Left lung (tissue), 10 donors: ENCODE measurements around the gene CRTC3. TPM values are rescaled to one million over a fixed set of nuclear protein-coding genes. Genes with fewer than 3 reads are reported as not detected.

Experiments
- ATAC-seq: fragments of 200-7000 bp; cut with Tn5 transposase; one replicate; pipeline ENCODE4 v1.9.1; 2020; ENCODE audit warnings: moderate library complexity
- DNase-seq, 4 donors: peaks; one replicate each; pipeline ENCODE4 v3.0.0-alpha.2; 2013 to 2020
- H3K27ac ChIP-seq, 2 donors: fragments of 200-600 bp; sonication (generic) in 1 of 2; one replicate each; pipeline versions ENCODE4 v1.5.0 to v1.8.0; 2020 to 2021
- H3K27me3 ChIP-seq, 2 donors: fragments of 200-600 bp; sonication (generic) in 1 of 2; one replicate each; pipeline versions ENCODE4 v1.5.0 to v1.8.0; 2020 to 2021
- H3K36me3 ChIP-seq, 2 donors: fragments of 200-600 bp; sonication (generic) in 1 of 2; one replicate each; pipeline versions ENCODE4 v1.5.0 to v1.8.0; 2020 to 2021
- H3K4me1 ChIP-seq, 2 donors: fragments of 200-600 bp; one replicate each; pipeline ENCODE4 v1.8.0; 2021
- H3K4me3 ChIP-seq, 2 donors: fragments of 200-600 bp; sonication (generic) in 1 of 2; one replicate each; pipeline versions ENCODE4 v1.5.0 to v1.8.0; 2020 to 2021; ENCODE audit warnings: mild to moderate bottlenecking in 1 of 2
- H3K9me3 ChIP-seq, 2 donors: fragments of 200-600 bp; sonication (generic) in 1 of 2; one replicate each; pipeline versions ENCODE4 v1.5.0 to v1.8.0; 2020 to 2021
- intact Hi-C, 2 donors: fragments of 100-400 bp; cut with DNase I; formaldehyde crosslinking; loops; one replicate each; pipeline versions ENCODE4 v1.11.2 to v1.14.2; 2022
- polyA plus RNA-seq, 6 donors: library from polyadenylated mRNA; unstranded; fragments of 120-200 nt; gene quantifications; one replicate each; pipeline ENCODE4 v1.2.1, GENCODE V29; 2013; ENCODE audit not compliant: insufficient read length in 6 of 6
- total RNA-seq, 2 donors: library from RNA; stranded (reverse); fragmentation: NEBNext Ultra II Directional; extraction: Animal tissue kit (Norgen Biotek cat#: 25700); gene quantifications; one replicate each; pipeline ENCODE4 v1.2.1, GENCODE V29; 2021
- TF ChIP-seq, protein P1 (sequence below), 2 donors: fragments of 200-600 bp; sonication (generic) in 1 of 2; IDR thresholded peaks; one replicate each; pipeline versions ENCODE4 v1.5.0 to v1.8.0; 2021; ENCODE audit warnings: antibody characterized with exemption in 2 of 2
- donor health status: DM: no; HTN: yes; CAD: no.
- donor health status: DM: no; HTN: no; CAD: no.

Gene CRTC3
- total and polyA plus RNA-seq, 8 donors, result 33.0 to 45.2 (median 37.5) TPM

GRCh38 chr15:90586948-90587347, 57.2 kb downstream of the CRTC3 start:
- TF ChIP-seq, protein P1, sequence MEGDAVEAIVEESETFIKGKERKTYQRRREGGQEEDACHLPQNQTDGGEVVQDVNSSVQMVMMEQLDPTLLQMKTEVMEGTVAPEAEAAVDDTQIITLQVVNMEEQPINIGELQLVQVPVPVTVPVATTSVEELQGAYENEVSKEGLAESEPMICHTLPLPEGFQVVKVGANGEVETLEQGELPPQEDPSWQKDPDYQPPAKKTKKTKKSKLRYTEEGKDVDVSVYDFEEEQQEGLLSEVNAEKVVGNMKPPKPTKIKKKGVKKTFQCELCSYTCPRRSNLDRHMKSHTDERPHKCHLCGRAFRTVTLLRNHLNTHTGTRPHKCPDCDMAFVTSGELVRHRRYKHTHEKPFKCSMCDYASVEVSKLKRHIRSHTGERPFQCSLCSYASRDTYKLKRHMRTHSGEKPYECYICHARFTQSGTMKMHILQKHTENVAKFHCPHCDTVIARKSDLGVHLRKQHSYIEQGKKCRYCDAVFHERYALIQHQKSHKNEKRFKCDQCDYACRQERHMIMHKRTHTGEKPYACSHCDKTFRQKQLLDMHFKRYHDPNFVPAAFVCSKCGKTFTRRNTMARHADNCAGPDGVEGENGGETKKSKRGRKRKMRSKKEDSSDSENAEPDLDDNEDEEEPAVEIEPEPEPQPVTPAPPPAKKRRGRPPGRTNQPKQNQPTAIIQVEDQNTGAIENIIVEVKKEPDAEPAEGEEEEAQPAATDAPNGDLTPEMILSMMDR (IDR thresholded peaks at IDR 0.05), result no peak
- intact Hi-C loops, result no loop called here
- no peaks in the 10 kb centered on the region for H3K9me3 ChIP-seq
- peaks cover 0 to 27% of the 10 kb centered on the region in 2 donors for H3K4me1 ChIP-seq
- ATAC-seq, result no peak
- no peak overlapping the region for H3K27ac ChIP-seq
- no peak overlapping the region for H3K4me3 ChIP-seq
- H3K36me3 ChIP-seq, result no peaks in the 10 kb centered on the region
- H3K27me3 ChIP-seq, result no peaks in the 10 kb centered on the region
- DNase-seq, result no peak

DNA sequence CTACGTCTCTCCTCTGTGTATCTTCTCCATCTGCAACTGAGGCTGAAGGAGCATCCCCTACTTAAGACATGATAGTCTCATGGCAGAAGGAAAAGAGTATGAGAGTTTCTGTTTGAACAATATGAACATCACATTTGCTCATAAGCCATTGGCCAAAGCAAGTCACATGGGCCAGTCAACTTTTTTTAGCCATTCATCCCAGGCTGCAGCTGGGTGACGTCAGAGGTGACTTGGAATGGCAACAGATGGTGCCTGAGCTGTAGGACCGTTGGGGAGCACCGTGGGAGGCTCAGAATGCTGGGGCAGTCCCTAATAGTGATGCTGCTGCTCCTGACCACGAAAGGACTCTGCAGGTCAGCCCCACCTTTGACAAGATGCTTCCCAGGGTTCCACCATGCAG, 58.7 kb downstream of the CRTC3 start:
- TF ChIP-seq, protein P1 (IDR thresholded peaks at IDR 0.05), result no peak
- no peak for ATAC-seq
- intact Hi-C loops, result no loop called here

GRCh38 chr15:90591524-90591923, 61.8 kb downstream of the CRTC3 start:
- Histone ChIP-seq H3K9me3 (no peaks in the 10 kb centered on the region), H3K36me3 (no peaks in the 10 kb centered on the region), H3K4me1 (peaks cover 19 to 70% of the 10 kb centered on the region in 2 donors), H3K27me3 (no peaks in the 10 kb centered on the region), H3K27ac (peak overlapping the region in 1 of 2 donors; percentile 37), H3K4me3 (no peak overlapping the region)
- TF ChIP-seq, protein P1 (IDR thresholded peaks at IDR 0.05), result no peak
- intact Hi-C loops, result no loop called here
- ATAC-seq (no peak), DNase-seq (no peak)

More for the DNA sequence above, 58.7 kb downstream of the CRTC3 start:
- no peak for DNase-seq
- Histone ChIP-seq H3K27ac (no peak overlapping the region), H3K4me3 (no peak overlapping the region), H3K27me3 (no peaks in the 10 kb centered on the region), H3K9me3 (no peaks in the 10 kb centered on the region), H3K4me1 (peaks cover 2 to 41% of the 10 kb centered on the region in 2 donors), H3K36me3 (no peaks in the 10 kb centered on the region)

GRCh38 chr15:90592131-90592881, 62.6 kb downstream of the CRTC3 start:
- intact Hi-C loops, result no loop called here
- TF ChIP-seq, protein P1 (IDR thresholded peaks at IDR 0.05), result no peak
- peak; percentile 8 for ATAC-seq
- no peak overlapping the region for H3K4me3 ChIP-seq
- no peaks in the 10 kb centered on the region for H3K36me3 ChIP-seq
- H3K27me3 ChIP-seq, result no peaks in the 10 kb centered on the region
- H3K27ac ChIP-seq, result peak overlapping the region; percentile 5 to 37
- peaks cover 22 to 71% of the 10 kb centered on the region in 2 donors for H3K4me1 ChIP-seq
- DNase-seq, result peak in 2 of 4 donors; percentile 56 to 57
- H3K9me3 ChIP-seq, result no peaks in the 10 kb centered on the region

DNA sequence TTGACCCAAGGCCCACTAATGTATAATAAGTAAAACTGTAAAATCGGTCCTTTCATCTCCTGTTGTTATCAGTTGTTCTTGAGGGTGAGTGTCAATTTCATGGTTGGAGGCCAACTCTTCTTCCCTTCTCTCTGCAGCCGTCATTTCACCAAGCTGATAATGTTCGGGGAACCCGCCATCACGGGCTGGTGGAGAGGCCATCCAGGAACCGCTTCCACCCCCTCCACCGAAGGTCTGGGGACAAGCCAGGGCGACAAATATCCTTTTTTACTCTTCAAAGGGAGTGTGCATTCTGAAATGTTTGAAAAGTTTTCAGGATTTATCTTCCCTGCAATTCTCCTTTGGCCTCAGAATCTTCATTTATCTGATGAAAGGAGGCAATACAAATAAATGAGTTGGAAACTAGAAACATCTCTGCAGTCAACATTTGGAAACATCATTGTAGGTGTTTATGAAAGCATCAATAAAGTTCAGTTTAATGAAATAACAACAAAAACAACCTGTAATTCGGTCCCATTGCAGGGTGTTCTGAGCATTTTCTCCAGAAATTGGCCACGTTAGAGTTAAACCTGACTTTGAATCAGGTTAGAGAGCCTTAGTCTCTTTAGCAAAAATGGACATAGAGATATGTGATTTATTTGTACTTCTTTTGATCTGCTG, 63.9 kb downstream of the CRTC3 start:
- Histone ChIP-seq H3K4me3 (no peak overlapping the region), H3K9me3 (no peaks in the 10 kb centered on the region), H3K36me3 (no peaks in the 10 kb centered on the region), H3K27me3 (no peaks in the 10 kb centered on the region), H3K27ac (peak overlapping the region; percentile 82 to 85), H3K4me1 (peaks cover 31 to 83% of the 10 kb centered on the region in 2 donors)
- intact Hi-C loops, result no loop called here
- TF ChIP-seq, protein P1 (IDR thresholded peaks at IDR 0.05), result no peak
- ATAC-seq (no peak), DNase-seq (no peak)
